Activated gamma-delta T cell treated with Interleukin-2 at 50 U/mL for 16 hours (primary cell): Measurements from ENCODE around the gene BLM.
"Not testable (repeated sequence)": the region's sequence is repeated elsewhere in the genome, so short reads cannot be mapped to it uniquely, and the experiment has no call there.

Source experiments
- DNase-seq: peaks from one replicate; pipeline ENCODE4 v3.0.0-alpha.2; 2020

Gene BLM

GRCh38 chr15:90825115-90825899, 108.2 kb downstream of the BLM start:
- not testable (repeated sequence) for DNase-seq

- DNase-seq: not testable (repeated sequence)
Measured at GRCh38 chr15:90826206-90826885, 109.2 kb downstream of the BLM start.

- no peak for DNase-seq
Measured at GRCh38 chr15:90826886-90827435, 109.8 kb downstream of the BLM start.

GRCh38 chr15:90828111-90828510, 111.0 kb downstream of the BLM start:
- DNase-seq: no peak

- no peak for DNase-seq
Measured at GRCh38 chr15:90829126-90829525, 112.0 kb downstream of the BLM start.

- DNase-seq: no peak
Measured at GRCh38 chr15:90829942-90830440, 112.8 kb downstream of the BLM start.

- no peak for DNase-seq
Measured at GRCh38 chr15:90834626-90835025, 117.5 kb downstream of the BLM start.

GRCh38 chr15:90836296-90836871, 119.2 kb downstream of the BLM start:
- no peak for DNase-seq

GRCh38 chr15:90837094-90837493, 119.9 kb downstream of the BLM start:
- DNase-seq: no peak

GRCh38 chr15:90838139-90838538, 121.0 kb downstream of the BLM start:
- DNase-seq: peak; percentile 91

- DNase-seq: no peak
Measured at GRCh38 chr15:90838544-90838943, 121.4 kb downstream of the BLM start.

- DNase-seq: no peak
Measured at GRCh38 chr15:90839187-90840071, 122.3 kb downstream of the BLM start.

GRCh38 chr15:90840157-90840855, 123.2 kb downstream of the BLM start:
- DNase-seq: no peak

GRCh38 chr15:90840954-90841353, 123.8 kb downstream of the BLM start:
- no peak for DNase-seq

- no peak for DNase-seq
Measured at GRCh38 chr15:90844696-90845095, 127.5 kb downstream of the BLM start.

GRCh38 chr15:90845201-90845949, 128.2 kb downstream of the BLM start:
- no peak for DNase-seq

GRCh38 chr15:90849424-90849823, 132.3 kb downstream of the BLM start:
- not testable (repeated sequence) for DNase-seq

GRCh38 chr15:90851114-90851513, 134.0 kb downstream of the BLM start:
- DNase-seq: peak; percentile 46

- DNase-seq: no peak
Measured at GRCh38 chr15:90851940-90852339, 134.8 kb downstream of the BLM start.

GRCh38 chr15:90855139-90855538, 138.0 kb downstream of the BLM start:
- DNase-seq: no peak

- DNase-seq: no peak
Measured at GRCh38 chr15:90857337-90857736, 140.2 kb downstream of the BLM start.
